Hypothalamus (tissue), 51 donors: ENCODE data around the gene EVPL.

Experiments
- DNase-seq, 51 donors: peaks; one replicate each; lab custom pipeline; 2025; lab: John Stamatoyannopoulos, UW

Gene EVPL

GRCh38 chr17:76019833-76020467 is 7.2 kb downstream of the EVPL start:
- no peak for DNase-seq

- no peak for DNase-seq
Measured at GRCh38 chr17:76018801-76019200, 8.3 kb downstream of the EVPL start.

GRCh38 chr17:76018340-76018680 is 8.8 kb downstream of the EVPL start:
- DNase-seq = no peak

DNA sequence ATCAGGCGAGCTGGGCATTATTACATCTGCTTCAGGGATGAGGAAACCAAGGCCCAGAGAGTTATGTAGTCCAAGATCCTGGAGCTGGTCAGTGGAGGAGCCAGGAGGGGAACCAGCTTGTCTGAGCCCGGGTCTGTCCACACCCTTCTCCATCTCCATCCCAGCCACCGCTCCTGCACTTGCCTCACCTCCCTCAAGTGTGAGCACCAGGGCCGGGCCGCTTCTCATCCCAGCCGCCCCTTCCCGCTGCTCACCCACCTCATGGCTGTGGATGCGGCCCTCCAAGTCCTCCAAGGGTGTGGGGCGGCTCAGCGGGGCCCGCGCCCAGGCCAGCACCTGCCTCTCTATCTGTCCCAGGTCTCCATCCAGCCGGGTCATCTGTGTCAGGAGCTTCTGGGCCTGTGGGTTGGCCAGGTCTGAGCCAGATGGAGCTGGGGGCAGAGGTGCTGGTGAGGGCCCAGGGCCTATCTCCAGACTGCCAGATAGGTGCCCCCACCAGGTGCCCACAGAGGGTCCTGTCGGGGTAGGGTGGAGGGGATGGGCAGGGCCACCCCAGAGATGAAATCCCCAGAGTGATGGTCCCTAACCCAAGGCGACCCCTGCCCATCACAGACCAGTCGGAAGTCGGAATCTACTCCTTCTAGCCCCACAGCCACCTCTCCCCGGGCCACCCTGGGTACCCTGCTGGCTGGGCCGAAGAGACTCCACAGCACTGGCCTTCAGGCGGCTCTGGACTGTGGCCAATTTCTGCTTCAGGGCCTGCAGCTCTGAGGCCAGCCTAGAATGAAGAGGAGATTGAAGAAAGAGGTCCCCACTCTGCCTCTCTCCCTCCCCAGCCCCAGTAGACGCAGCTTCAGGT is 9.4 kb downstream of the EVPL start:
- no peak for DNase-seq

DNA sequence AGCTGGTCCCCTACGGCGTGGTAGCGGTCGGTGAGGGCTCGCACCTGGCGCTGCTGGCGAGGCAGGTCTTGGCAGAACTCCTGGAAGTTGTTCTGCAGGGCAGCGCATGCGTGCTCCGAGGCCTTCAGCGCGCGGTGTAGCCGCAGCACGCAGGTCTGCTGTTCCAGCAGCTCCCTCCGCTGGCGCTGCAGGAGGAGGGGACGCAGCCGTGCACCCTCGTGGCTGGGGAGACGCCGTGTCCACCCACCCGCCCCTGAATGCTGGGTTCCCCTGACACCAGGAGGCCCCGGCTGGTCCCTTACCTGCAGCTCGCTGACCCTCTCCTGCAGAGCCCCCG is 12.2 kb downstream of the EVPL start:
- DNase-seq = no peak

DNA sequence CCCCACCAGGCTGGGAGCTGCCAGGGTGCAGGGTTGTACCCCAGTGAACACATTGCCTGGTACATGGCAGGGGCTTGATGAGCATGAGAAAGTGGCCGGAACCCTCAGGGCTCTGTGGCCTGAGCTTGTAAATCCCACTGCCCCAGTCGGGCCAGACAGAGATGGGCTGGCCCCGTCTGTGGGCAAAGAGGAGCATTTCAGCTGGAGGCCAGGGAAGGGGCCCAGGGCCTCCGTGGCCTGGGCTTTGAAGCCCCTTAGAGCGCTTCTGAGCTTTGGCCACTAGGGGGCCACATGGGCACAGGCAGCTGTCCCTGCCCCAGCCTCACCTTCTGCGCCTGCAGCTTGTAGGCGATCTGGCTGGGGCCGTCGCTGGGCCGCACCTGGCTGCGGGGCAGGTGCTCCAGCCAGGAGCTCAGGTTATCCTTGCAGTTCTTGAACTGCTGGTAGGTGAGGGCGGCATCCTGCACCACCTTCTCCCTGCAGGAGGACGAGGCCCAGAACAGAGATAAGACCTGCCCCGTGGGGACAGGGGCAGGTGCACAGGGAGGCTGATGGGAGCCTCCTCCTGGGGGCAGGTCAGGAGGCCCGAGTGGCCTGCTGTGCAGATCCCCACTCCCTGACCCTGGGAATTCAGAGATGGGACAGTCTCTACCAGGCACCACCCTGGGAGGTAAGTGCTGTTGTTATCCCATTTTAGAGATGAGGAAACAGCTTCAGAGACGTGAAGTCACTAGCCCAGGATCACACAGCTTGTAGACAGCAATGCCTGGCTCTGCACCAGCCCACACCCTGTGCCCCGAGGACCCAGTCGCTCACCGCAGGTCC is 12.8 kb downstream of the EVPL start:
- DNase-seq = peak in 32 of 51 donors; percentile 2 to 65 (median 26)

DNA sequence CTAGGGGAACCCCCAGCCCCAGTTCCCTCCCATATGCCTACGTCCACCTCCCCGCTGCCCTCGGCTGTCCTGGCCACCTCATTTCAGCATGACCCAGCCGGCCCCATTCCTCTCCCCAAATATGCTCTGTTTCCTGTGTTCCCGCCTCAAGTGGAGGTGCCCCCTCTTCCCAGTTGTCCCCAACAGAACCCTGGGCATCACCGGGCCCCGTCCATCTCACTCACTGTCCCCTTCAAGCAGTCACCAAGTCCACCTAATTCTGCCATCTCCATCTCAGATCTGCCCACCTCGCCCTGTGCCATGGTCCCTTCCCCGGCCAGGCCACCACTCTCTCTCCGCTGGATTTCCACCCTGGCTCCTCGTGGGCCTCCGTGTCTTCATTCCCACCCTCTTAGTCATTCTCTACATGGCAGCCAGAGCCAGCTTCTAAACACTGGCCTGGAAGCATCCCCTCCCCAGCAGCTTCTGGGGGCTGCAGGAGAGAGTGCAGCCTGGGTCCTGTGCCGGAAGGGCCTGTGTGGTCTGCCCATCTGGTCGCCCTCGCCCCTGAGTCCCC is 13.7 kb downstream of the EVPL start:
- DNase-seq = no peak

DNA sequence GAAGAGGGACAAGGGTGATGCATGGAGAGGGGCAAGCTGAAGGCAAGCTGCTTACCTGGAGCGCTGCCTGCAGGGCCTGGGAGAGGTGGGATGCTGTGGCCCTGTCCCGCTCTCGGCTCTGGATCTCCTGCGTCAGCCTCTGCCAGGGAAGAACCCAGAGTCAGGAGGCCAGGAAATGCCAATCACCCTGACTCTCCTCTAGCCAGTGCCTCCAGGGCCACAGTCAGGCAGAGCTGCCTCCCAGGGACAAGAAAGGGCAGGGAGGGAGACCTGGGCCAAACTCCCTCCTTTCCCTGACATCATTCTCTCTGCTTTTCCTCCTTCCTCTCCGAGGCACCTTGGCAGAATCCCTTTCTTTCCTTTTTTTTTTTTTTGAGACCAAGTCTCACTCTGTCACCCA is 15.2 kb downstream of the EVPL start:
- no peak for DNase-seq

DNA sequence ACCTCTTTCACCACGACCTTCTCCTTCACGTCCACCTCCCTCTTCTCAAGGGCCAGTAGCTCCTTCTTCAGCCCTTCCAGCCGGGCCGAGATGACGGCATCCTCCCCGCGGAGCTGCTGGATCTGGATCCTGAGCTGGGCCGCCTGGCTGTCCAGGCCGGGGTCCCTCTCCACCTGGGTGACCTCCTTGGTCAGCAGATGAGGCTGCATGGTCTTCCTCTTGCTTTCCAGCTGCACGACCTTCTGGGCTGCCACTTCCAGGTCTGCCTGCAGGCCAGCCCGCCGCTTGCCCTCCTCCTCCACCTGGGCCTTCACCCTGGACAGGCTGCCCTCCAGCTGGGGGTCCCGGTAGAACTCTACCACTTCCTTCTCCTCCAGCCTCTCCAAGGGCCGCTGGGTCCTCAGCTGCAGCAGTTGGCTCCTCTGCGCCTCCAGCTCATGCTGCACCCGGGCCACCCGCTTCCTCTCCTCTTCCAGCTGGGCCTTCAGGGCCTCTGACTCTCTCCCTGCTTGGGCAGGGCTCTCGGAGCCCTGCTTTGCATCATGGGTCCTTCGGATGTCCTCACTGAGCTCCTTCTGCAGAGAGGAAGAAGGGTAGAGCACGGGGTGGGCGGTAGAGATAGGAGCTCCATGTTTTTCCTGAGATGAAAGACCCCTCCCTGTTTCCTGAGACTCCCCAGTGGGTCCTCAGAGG is 17.0 kb downstream of the EVPL start:
- no peak for DNase-seq

DNA sequence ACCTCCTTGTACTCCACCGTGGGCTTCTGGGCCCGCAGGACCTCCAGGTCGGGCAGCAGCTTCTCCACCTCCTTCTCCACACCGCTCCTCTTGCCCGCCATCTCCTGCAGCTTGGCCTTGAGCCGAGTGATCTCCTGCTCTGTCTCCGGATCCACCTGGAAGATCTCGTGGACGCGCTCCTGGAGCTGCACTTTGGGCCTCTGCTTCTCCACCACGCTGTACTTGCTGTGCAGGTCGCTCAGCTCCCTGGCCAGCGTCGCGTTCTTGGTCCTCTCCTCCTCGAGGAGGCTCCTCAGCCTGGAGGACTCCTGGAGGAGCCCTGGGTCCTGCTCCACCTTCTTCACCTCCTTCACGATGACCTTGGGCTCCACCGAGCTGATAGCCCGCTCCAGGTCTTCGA is 17.7 kb downstream of the EVPL start:
- DNase-seq = no peak

DNA sequence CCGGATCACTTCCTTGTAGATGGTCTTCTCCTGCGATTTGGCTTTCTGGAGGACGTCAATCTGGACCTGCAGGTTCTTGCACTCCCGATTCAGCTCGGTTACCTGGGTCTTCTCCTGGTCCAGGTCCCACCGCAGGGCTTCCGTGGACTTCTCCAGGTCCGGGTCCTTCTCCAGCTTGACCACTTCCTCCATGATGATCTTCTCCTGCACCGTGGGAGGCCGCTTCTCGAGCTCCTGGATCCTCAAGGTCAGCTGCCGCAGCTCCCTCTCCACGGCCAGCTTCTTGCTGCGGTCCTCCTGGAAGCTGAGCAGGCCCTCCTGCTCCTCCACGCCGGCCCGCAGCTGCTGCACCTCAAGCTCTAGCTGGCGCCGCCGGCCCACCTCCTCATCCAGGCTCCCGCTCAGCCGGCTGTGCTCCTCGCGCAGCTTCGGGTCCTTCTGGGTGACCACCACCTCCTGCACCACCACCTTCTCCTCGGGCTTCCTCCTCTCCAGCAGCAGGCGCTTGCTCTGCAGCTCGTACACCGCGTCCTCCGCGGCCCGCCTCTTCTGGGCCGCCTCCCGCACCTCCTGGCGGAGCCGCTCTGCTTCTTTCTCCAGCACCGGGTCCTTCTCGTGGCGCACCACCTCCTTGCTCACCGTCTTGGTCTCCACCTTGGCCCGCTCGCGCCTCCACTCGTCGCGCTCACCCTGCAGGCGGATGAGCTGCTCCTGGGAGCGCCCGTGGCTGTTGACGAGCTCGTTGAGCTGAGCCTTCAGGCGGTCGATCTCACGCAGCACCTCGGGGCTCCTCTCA is 18.3 kb downstream of the EVPL start:
- no peak for DNase-seq

DNA sequence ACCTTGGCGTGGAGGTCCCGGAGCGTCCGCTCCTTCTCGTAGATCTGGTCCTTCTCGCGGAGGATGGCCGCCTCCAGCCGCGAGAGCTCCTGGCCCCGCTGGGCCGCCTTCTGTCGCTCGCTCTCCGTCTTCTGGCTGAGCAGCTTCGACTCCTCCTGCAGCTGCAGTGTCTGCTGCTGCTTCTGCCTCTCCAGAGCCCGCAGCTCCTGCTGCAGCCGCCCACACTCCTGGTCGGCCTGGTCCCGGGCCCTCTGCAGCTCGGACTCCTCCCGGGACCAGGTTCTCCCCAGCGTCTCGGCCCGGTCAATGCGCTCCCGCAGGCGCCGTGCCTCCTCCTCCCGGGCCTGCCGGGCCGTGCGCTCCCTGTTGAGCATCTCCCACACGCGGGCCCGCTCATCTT is 18.9 kb downstream of the EVPL start:
- DNase-seq = no peak

GRCh38 chr17:76007850-76008165 is 19.3 kb downstream of the EVPL start:
- DNase-seq = no peak

GRCh38 chr17:76007131-76007849 is 19.8 kb downstream of the EVPL start:
- no peak for DNase-seq

GRCh38 chr17:76005263-76006149 is 21.6 kb downstream of the EVPL start:
- DNase-seq = peak in 49 of 51 donors; percentile 6 to 80 (median 41)

DNA sequence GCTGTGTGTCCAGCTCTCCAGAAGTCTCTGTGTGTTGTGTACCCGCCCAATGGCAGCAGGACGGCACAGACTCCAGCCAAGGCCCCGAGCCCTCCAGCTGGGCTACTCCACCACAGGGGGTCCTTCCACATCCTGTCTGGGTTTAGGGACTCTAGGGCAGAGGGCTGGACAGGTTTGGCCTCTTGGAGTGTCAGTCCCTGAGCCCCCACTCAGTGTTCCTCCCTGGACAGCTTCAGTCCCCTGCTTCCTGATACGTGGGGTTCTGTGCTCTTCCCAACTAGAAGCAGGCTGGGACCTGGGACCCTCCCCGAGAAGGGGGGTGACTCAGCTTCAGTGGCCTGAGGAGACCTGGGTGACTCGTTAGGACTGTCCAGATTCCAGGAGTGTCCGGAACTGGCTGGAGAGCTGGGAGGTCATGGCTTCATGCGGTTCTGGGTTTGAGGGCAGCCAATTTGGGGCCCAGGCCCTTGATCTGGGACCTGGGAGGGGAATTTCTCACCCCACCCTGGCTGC is 22.3 kb downstream of the EVPL start:
- no peak for DNase-seq

DNA sequence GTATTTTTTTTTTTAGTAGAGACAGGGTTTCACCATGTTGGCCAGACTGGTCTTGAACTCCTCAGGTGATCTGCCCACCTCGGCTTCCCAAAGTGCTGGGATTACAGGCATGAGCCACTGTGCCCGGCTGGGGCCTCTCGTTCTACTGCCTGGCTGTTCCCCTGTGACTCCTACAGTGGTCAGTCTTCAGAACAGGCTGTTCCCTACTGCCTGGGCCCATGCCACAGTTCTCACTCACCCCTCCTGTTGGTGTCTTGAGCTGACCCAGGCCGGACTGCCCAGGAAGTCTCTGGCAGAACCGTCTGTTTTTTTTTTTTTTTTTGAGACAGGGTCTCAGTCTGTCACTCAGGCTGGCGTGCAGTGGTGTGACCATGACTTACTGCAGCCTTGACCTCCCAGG is 23.2 kb downstream of the EVPL start:
- DNase-seq = peak in 1 of 51 donors; percentile 5

GRCh38 chr17:76002100-76002499 is 25.0 kb downstream of the EVPL start:
- DNase-seq = no peak
